ENCODE data around the gene AJM1. TPM values are rescaled to one million over a fixed set of nuclear protein-coding genes. Genes with fewer than 3 reads are reported as not detected.

Gene AJM1
- total RNA-seq, 6 experiments from 2014 or later, result 1.7 to 2.8 (median 2.6) TPM

- intact Hi-C loops (cut with DNase I), result no loop called here
- ATAC-seq, result no peak
- DNase-seq, result peak; percentile 15 to 51 (median 49)
- Histone ChIP-seq H3K27me3 (no peaks in the 10 kb centered on the region), H3K4me3 (no peak overlapping the region), H3K4me1 (peaks cover 0 to 45% (median 26%) of the 10 kb centered on the region in 4 donors), H3K27ac (peak overlapping the region in 1 of 3 donors; percentile 9), H3K36me3 (peaks cover 3 to 28% (median 15%) of the 10 kb centered on the region in 4 donors), H3K9me3 (no peaks in the 10 kb centered on the region)
- TF ChIP-seq POLR2A (IDR thresholded peaks at IDR 0.05), result no peak
- no peak for TF ChIP-seq CTCF (IDR thresholded peaks at IDR 0.05)
- 60% methylated on average over 1 of the region's 9 CpGs for WGBS (ENCODE audit: insufficient coverage, low coverage, low lambda C conversion rate, missing lambda C conversion rate)
Measured at GRCh38 chr9:136860529-136860928, 18.3 kb downstream of the AJM1 start.

DNA sequence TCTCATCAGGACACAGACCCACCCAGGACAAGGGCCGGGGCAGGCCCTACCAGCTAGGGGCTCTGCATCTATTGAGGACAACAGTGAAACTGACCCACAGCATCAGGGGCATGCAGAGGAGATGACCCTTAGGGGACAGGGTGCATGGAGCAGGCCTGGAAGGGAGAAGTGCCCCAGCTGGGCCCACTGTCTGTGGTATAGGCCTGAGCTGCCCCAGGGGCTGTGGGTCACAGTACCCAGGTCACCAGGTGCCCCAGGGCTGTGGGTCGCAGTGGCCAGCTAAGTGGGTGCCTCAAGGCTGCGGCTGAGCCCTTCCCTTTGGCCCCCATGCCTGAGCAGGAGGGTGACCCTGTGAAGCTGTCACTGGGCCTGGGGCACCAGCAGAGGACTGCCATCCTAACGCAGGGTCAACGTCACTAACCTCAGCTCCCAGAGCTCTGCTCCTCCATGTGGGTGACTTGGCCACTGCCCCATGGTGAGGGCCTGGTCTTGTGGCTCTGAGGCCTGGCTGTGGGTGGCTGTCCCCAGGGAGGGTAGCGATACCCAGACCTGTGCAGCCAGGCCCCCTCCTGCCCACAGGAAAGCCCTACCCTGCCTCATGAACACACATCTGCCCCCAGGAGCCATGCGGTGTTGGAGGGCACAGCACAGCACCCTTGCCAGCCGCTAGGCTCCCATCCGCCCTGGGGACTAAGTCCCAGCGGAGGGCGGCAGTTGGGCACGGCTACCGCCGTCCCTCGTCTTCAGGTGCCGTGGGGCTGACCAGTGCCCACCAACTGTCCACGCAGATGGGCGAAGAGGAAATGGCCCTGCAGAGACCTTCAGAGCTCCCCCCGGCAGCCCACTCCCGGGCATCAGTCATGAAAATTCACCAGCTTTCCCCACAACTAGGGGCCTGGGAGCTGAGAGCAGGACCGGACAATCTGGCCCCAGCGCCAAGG lies 18.9 kb downstream of the AJM1 start:
- no peaks in the 10 kb centered on the region for H3K9me3 ChIP-seq

DNA sequence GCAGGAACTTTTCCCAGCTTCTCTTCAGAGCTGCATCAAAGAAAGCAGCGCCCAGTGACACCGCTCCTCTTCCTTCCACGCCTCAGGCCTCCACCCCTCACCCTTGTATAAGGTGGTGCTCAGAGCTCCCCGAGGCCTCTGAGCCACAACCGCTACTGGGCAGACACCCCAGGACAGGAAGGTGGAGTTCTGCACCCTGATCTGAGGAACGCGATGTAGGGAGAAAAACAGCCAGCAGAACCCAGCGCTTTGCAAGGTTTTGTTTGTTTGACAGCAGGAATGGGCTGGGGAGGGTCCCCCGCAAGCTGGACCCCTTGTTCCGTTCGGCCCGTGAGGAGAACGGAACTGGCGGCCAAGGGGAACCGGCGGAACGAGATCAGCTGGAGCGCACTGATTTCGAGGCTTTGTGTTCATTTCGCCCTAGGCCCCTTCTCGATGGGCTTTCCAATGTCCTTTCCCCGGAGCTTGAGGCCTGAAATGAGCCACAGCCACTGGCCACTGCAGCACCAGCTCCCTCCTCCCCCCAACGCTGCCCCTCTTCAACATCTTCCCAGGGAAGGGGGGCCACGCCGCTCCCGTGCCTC lies 19.7 kb downstream of the AJM1 start:
- Histone ChIP-seq H3K4me1 (peaks cover 0 to 47% (median 26%) of the 10 kb centered on the region in 4 donors), H3K4me3 (no peak overlapping the region), H3K36me3 (peaks cover 3 to 28% (median 15%) of the 10 kb centered on the region in 4 donors), H3K27me3 (no peaks in the 10 kb centered on the region), H3K27ac (no peak overlapping the region), H3K9me3 (no peaks in the 10 kb centered on the region)
- no peak for TF ChIP-seq POLR2A (IDR thresholded peaks at IDR 0.05)
- 83% methylated on average over 14 of the region's 26 CpGs for WGBS (ENCODE audit: insufficient coverage, low coverage, low lambda C conversion rate, missing lambda C conversion rate)
- DNase-seq (no peak), ATAC-seq (no peak)
- intact Hi-C loops (cut with DNase I), result no loop called here

More for the DNA sequence above, 18.9 kb downstream of the AJM1 start:
- 100% methylated on average over 1 of the region's 22 CpGs for WGBS (ENCODE audit: insufficient coverage, low coverage, low lambda C conversion rate, missing lambda C conversion rate)
- ATAC-seq (no peak), DNase-seq (peak; percentile 19 to 52 (median 45))
- intact Hi-C loops (cut with DNase I), result no loop called here
- Histone ChIP-seq H3K4me3 (no peak overlapping the region), H3K36me3 (peaks cover 3 to 28% (median 15%) of the 10 kb centered on the region in 4 donors), H3K4me1 (peaks cover 0 to 45% (median 26%) of the 10 kb centered on the region in 4 donors), H3K27me3 (no peaks in the 10 kb centered on the region), H3K27ac (no peak overlapping the region)
- no peak for TF ChIP-seq CTCF (IDR thresholded peaks at IDR 0.05)
- no peak for TF ChIP-seq POLR2A (IDR thresholded peaks at IDR 0.05)

DNA sequence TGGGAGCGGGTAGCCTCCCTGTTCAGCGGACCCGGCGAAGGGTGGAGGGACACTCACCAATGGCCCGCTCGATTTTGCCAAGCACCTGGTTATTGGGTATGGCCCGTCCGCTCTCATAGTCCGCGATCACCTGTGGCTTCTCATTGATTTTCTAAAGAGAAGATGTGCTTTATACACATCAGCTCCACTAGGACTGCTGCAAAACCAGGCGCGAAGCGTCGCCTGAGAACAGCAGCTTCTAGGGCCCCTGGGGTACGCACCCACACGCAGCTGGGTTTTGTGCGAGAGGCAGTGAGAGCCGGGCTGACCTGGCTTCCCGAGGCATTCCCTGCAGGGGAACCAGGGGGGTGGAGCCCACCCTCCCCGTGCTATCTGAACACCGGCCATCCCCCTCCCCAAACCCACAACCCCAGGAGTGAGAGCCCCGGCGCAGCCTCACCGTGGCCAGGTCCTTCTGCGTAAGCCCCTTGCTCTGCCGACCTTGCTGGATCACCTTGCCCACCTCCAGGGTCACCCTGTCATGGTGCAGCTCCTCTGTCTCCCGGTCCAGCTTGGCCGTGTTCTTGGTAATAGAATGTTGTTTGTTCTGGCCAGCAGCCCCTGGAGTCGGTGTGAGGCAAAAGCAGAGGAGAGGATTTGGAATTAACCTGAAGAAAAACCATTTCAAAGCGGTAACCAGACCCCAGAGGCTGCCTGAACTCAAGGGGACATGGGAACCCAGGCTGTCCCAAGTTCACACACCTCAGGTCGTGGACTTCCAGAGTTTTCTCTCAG lies 20.8 kb downstream of the AJM1 start:
- Histone ChIP-seq H3K9me3 (no peaks in the 10 kb centered on the region), H3K27me3 (no peaks in the 10 kb centered on the region), H3K4me1 (peaks cover 0 to 50% (median 26%) of the 10 kb centered on the region in 4 donors), H3K36me3 (peaks cover 3 to 28% (median 15%) of the 10 kb centered on the region in 4 donors), H3K4me3 (no peak overlapping the region), H3K27ac (peak overlapping the region in 1 of 3 donors; percentile 49)
- 83% methylated on average over 15 of the region's 31 CpGs for WGBS (ENCODE audit: insufficient coverage, low coverage, low lambda C conversion rate, missing lambda C conversion rate)
- ATAC-seq (no peak), DNase-seq (peak in 2 of 3 donors; percentile 56 to 64)
- intact Hi-C loops (cut with DNase I), result no loop called here
- no peak for TF ChIP-seq CTCF (IDR thresholded peaks at IDR 0.05)
- TF ChIP-seq POLR2A (IDR thresholded peaks at IDR 0.05), result no peak
